Effector memory CD8-positive, alpha-beta T cell (primary cell): Measurements from ENCODE around the gene CACNA1C.

Source experiments
- ATAC-seq: fragments of 150-1000 bp; cut with Tn5 transposase; replicated peaks from 2 replicates; pipeline ENCODE4 v1.10.0; 2021; ENCODE audit warnings: mild to moderate bottlenecking, moderate library complexity
- DNase-seq, 3 experiments: peaks; one replicate each; pipeline ENCODE4 v3.0.0; 2021
- H3K27ac Mint-ChIP-seq, 2 donors: one replicate each; pipeline ENCODE4 v1.8.0; 2022; ENCODE audit warnings: mild to moderate bottlenecking in 2 of 2, mixed read lengths in 2 of 2, moderate library complexity in 2 of 2
- H3K27me3 Mint-ChIP-seq, 2 donors: one replicate each; pipeline ENCODE4 v1.8.0; 2022; ENCODE audit warnings: mixed read lengths in 2 of 2
- H3K36me3 Mint-ChIP-seq: one replicate; pipeline ENCODE4 v1.8.0; 2022; ENCODE audit warnings: mild to moderate bottlenecking, moderate library complexity, mixed read lengths; ENCODE audit not compliant: insufficient read depth
- H3K4me1 Mint-ChIP-seq, 2 donors: one replicate each; pipeline ENCODE4 v1.8.0; 2022; ENCODE audit warnings: low read depth in 2 of 2, mixed read lengths in 2 of 2
- H3K4me3 Mint-ChIP-seq, 2 donors: one replicate each; pipeline ENCODE4 v1.8.0; 2022; ENCODE audit warnings: mild to moderate bottlenecking in 2 of 2, mixed read lengths in 2 of 2, moderate library complexity in 2 of 2
- H3K9me3 Mint-ChIP-seq, 2 donors: one replicate each; pipeline ENCODE4 v1.8.0; 2022; ENCODE audit warnings: mixed read lengths in 2 of 2

Gene CACNA1C

GRCh38 chr12:2613326-2614073 lies 560.7 kb downstream of the CACNA1C start:
- no peak overlapping the region for H3K27ac Mint-ChIP-seq
- H3K4me3 Mint-ChIP-seq, result no peak overlapping the region
- H3K4me1 Mint-ChIP-seq, result no peaks in the 10 kb centered on the region
- ATAC-seq (no peak), DNase-seq (no peak)
- no peaks in the 10 kb centered on the region for H3K36me3 Mint-ChIP-seq
- H3K9me3 Mint-ChIP-seq, result no peaks in the 10 kb centered on the region
- peaks cover 44 to 88% of the 10 kb centered on the region in 2 donors for H3K27me3 Mint-ChIP-seq

- ATAC-seq (no peak), DNase-seq (no peak)
- H3K9me3 Mint-ChIP-seq, result no peaks in the 10 kb centered on the region
- no peak overlapping the region for H3K27ac Mint-ChIP-seq
- no peak overlapping the region for H3K4me3 Mint-ChIP-seq
- H3K27me3 Mint-ChIP-seq, result peaks cover 39 to 88% of the 10 kb centered on the region in 2 donors
- H3K36me3 Mint-ChIP-seq, result no peaks in the 10 kb centered on the region
- no peaks in the 10 kb centered on the region for H3K4me1 Mint-ChIP-seq
Measured at GRCh38 chr12:2614341-2614740, 561.6 kb downstream of the CACNA1C start.

GRCh38 chr12:2615665-2616402 lies 563.0 kb downstream of the CACNA1C start:
- no peak overlapping the region for H3K4me3 Mint-ChIP-seq
- H3K27me3 Mint-ChIP-seq, result peaks cover 29 to 82% of the 10 kb centered on the region in 2 donors
- H3K27ac Mint-ChIP-seq, result no peak overlapping the region
- H3K9me3 Mint-ChIP-seq, result no peaks in the 10 kb centered on the region
- ATAC-seq (no peak), DNase-seq (no peak)
- H3K4me1 Mint-ChIP-seq, result no peaks in the 10 kb centered on the region
- no peaks in the 10 kb centered on the region for H3K36me3 Mint-ChIP-seq

GRCh38 chr12:2616763-2617162 lies 564.0 kb downstream of the CACNA1C start:
- ATAC-seq (no peak), DNase-seq (no peak)
- no peak overlapping the region for H3K27ac Mint-ChIP-seq
- peaks cover 29 to 82% of the 10 kb centered on the region in 2 donors for H3K27me3 Mint-ChIP-seq
- H3K36me3 Mint-ChIP-seq, result no peaks in the 10 kb centered on the region
- H3K9me3 Mint-ChIP-seq, result no peaks in the 10 kb centered on the region
- no peak overlapping the region for H3K4me3 Mint-ChIP-seq
- no peaks in the 10 kb centered on the region for H3K4me1 Mint-ChIP-seq

GRCh38 chr12:2617365-2617764 lies 564.6 kb downstream of the CACNA1C start:
- Mint-ChIP-seq H3K27ac (no peak overlapping the region), H3K4me3 (no peak overlapping the region), H3K4me1 (no peaks in the 10 kb centered on the region), H3K9me3 (no peaks in the 10 kb centered on the region), H3K27me3 (peaks cover 32 to 82% of the 10 kb centered on the region in 2 donors), H3K36me3 (no peaks in the 10 kb centered on the region)
- ATAC-seq (no peak), DNase-seq (no peak)

GRCh38 chr12:2618291-2618995 lies 565.7 kb downstream of the CACNA1C start:
- no peak overlapping the region for H3K27ac Mint-ChIP-seq
- no peaks in the 10 kb centered on the region for H3K4me1 Mint-ChIP-seq
- H3K4me3 Mint-ChIP-seq, result no peak overlapping the region
- ATAC-seq (no peak), DNase-seq (no peak)
- no peaks in the 10 kb centered on the region for H3K36me3 Mint-ChIP-seq
- H3K9me3 Mint-ChIP-seq, result no peaks in the 10 kb centered on the region
- H3K27me3 Mint-ChIP-seq, result peaks cover 41 to 83% of the 10 kb centered on the region in 2 donors

GRCh38 chr12:2619136-2619535 lies 566.3 kb downstream of the CACNA1C start:
- Mint-ChIP-seq H3K4me3 (no peak overlapping the region), H3K4me1 (no peaks in the 10 kb centered on the region), H3K36me3 (no peaks in the 10 kb centered on the region), H3K27ac (no peak overlapping the region), H3K27me3 (peaks cover 46 to 83% of the 10 kb centered on the region in 2 donors), H3K9me3 (no peaks in the 10 kb centered on the region)
- DNase-seq (no peak), ATAC-seq (no peak)

GRCh38 chr12:2622460-2622859 lies 569.7 kb downstream of the CACNA1C start:
- no peak overlapping the region for H3K27ac Mint-ChIP-seq
- DNase-seq (no peak), ATAC-seq (no peak)
- no peak overlapping the region for H3K4me3 Mint-ChIP-seq
- H3K4me1 Mint-ChIP-seq, result no peaks in the 10 kb centered on the region
- no peaks in the 10 kb centered on the region for H3K9me3 Mint-ChIP-seq
- H3K36me3 Mint-ChIP-seq, result no peaks in the 10 kb centered on the region
- peaks cover 53 to 78% of the 10 kb centered on the region in 2 donors for H3K27me3 Mint-ChIP-seq

- H3K9me3 Mint-ChIP-seq, result no peaks in the 10 kb centered on the region
- ATAC-seq, result no peak
- H3K36me3 Mint-ChIP-seq, result no peaks in the 10 kb centered on the region
- H3K4me1 Mint-ChIP-seq, result no peaks in the 10 kb centered on the region
- no peak overlapping the region for H3K4me3 Mint-ChIP-seq
- no peak for DNase-seq
- H3K27ac Mint-ChIP-seq, result no peak overlapping the region
- peaks cover 61 to 85% of the 10 kb centered on the region in 2 donors for H3K27me3 Mint-ChIP-seq
Measured at GRCh38 chr12:2623472-2623871, 570.7 kb downstream of the CACNA1C start.

GRCh38 chr12:2624543-2625288 lies 571.9 kb downstream of the CACNA1C start:
- no peaks in the 10 kb centered on the region for H3K36me3 Mint-ChIP-seq
- H3K27ac Mint-ChIP-seq, result no peak overlapping the region
- H3K27me3 Mint-ChIP-seq, result peaks cover 63 to 83% of the 10 kb centered on the region in 2 donors
- no peak overlapping the region for H3K4me3 Mint-ChIP-seq
- no peak for DNase-seq
- H3K4me1 Mint-ChIP-seq, result no peaks in the 10 kb centered on the region
- ATAC-seq, result no peak
- H3K9me3 Mint-ChIP-seq, result no peaks in the 10 kb centered on the region

- no peak overlapping the region for H3K27ac Mint-ChIP-seq
- H3K4me3 Mint-ChIP-seq, result no peak overlapping the region
- DNase-seq (no peak), ATAC-seq (no peak)
- H3K4me1 Mint-ChIP-seq, result no peaks in the 10 kb centered on the region
- H3K27me3 Mint-ChIP-seq, result peaks cover 61 to 87% of the 10 kb centered on the region in 2 donors
- no peaks in the 10 kb centered on the region for H3K9me3 Mint-ChIP-seq
- no peaks in the 10 kb centered on the region for H3K36me3 Mint-ChIP-seq
Measured at GRCh38 chr12:2625289-2625612, 572.5 kb downstream of the CACNA1C start.

GRCh38 chr12:2627076-2627834 lies 574.5 kb downstream of the CACNA1C start:
- Mint-ChIP-seq H3K36me3 (no peaks in the 10 kb centered on the region), H3K9me3 (no peaks in the 10 kb centered on the region), H3K4me1 (no peaks in the 10 kb centered on the region), H3K27me3 (peaks cover 59 to 88% of the 10 kb centered on the region in 2 donors), H3K4me3 (no peak overlapping the region), H3K27ac (no peak overlapping the region)
- DNase-seq, result no peak
- no peak for ATAC-seq

- no peak overlapping the region for H3K27ac Mint-ChIP-seq
- H3K4me1 Mint-ChIP-seq, result no peaks in the 10 kb centered on the region
- DNase-seq (no peak), ATAC-seq (no peak)
- no peak overlapping the region for H3K4me3 Mint-ChIP-seq
- no peaks in the 10 kb centered on the region for H3K9me3 Mint-ChIP-seq
- H3K36me3 Mint-ChIP-seq, result peaks cover 3% of the 10 kb centered on the region
- H3K27me3 Mint-ChIP-seq, result peaks cover 58 to 88% of the 10 kb centered on the region in 2 donors
Measured at GRCh38 chr12:2627835-2628191, 575.0 kb downstream of the CACNA1C start.
